ENCODE data around the gene DSE. TPM values are rescaled to one million over a fixed set of nuclear protein-coding genes. Genes with fewer than 3 reads are reported as not detected.

Gene DSE
- total RNA-seq, 1 experiment from 2014 or later = 43.3 TPM

GRCh38 chr6:116326181-116326671, 44.5 kb upstream of the DSE start:
- TF ChIP-seq EZH2 (IDR thresholded peaks at IDR 0.05; ENCODE audit: low read depth) (no peak), CTCF (conservative IDR thresholded peaks at IDR 0.05) (no peak)
- Histone ChIP-seq H3K27ac (no peak overlapping the region), H3K27me3 (ENCODE audit: insufficient read depth, low read depth) (no peaks in the 10 kb centered on the region), H3K4me1 (replicated peaks; ENCODE audit: insufficient read depth) (no peaks in the 10 kb centered on the region), H3K9me2 (ENCODE audit: insufficient read depth) (no peaks in the 10 kb centered on the region), H3K9me3 (ENCODE audit: insufficient read depth, low read depth) (no peaks in the 10 kb centered on the region), H4K20me1 (ENCODE audit: insufficient read depth) (no peaks in the 10 kb centered on the region), H3K79me2 (ENCODE audit: low read depth) (no peaks in the 10 kb centered on the region), H2AFZ (no peak overlapping the region), H3F3A (ENCODE audit: insufficient read depth, low read depth) (no peaks in the 10 kb centered on the region), H3K4me3 (no peak overlapping the region), H3K36me3 (ENCODE audit: low read depth) (no peaks in the 10 kb centered on the region), H3K4me2 (no peak overlapping the region)
- ChIA-PET POLR2A (ENCODE audit: unreplicated experiment) (no interaction called here), CTCF (no interaction called here)
- no peak for DNase-seq
- BruUV-seq (replicated peaks) = no TSS peak
- intact Hi-C loops (cut with micrococcal nuclease; ENCODE audit: unreplicated experiment) = no loop called here

DNA sequence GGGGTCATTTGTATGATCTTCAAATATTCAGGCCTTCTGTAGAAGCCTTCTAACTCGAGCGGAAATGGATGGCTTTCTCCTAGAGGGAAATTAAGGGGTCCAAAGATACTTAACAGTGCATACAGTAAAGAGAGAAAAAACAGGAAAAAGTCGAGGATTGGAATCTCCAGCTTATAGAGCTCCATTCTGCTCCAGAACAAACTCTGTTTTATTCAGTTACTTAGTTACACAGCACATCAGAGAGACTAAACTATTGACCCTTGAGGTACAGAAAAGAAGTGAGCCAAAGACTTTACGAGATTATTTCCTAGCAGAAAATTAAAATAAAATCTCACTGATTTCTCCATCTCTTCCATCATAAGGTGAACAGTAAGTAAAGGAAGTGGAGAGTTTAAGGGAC, 43.8 kb upstream of the DSE start:
- Histone ChIP-seq H3K4me2 (no peak overlapping the region), H3K27me3 (ENCODE audit: insufficient read depth, low read depth) (no peaks in the 10 kb centered on the region), H3K79me2 (ENCODE audit: low read depth) (no peaks in the 10 kb centered on the region), H3K9me3 (ENCODE audit: insufficient read depth, low read depth) (no peaks in the 10 kb centered on the region), H3K36me3 (ENCODE audit: low read depth) (no peaks in the 10 kb centered on the region), H3K4me1 (replicated peaks; ENCODE audit: insufficient read depth) (no peaks in the 10 kb centered on the region), H4K20me1 (ENCODE audit: insufficient read depth) (no peaks in the 10 kb centered on the region), H3K27ac (no peak overlapping the region), H2AFZ (no peak overlapping the region), H3F3A (ENCODE audit: insufficient read depth, low read depth) (no peaks in the 10 kb centered on the region), H3K9me2 (ENCODE audit: insufficient read depth) (no peaks in the 10 kb centered on the region), H3K4me3 (no peak overlapping the region)
- ChIA-PET CTCF (no interaction called here), POLR2A (ENCODE audit: unreplicated experiment) (no interaction called here)
- TF ChIP-seq EZH2 (IDR thresholded peaks at IDR 0.05; ENCODE audit: low read depth) (no peak), CTCF (conservative IDR thresholded peaks at IDR 0.05) (no peak)
- DNase-seq = no peak
- BruUV-seq (replicated peaks) = no TSS peak
- intact Hi-C loops (cut with micrococcal nuclease; ENCODE audit: unreplicated experiment) = no loop called here

- no peak overlapping the region for H2AFZ ChIP-seq
- H3K4me2 ChIP-seq = no peak overlapping the region
- CTCF ChIA-PET = no interaction called here
- intact Hi-C loops (cut with micrococcal nuclease; ENCODE audit: unreplicated experiment) = no loop called here
- no peaks in the 10 kb centered on the region for H4K20me1 ChIP-seq (ENCODE audit: insufficient read depth)
- H3K79me2 ChIP-seq (ENCODE audit: low read depth) = no peaks in the 10 kb centered on the region
- no peaks in the 10 kb centered on the region for H3K9me3 ChIP-seq (ENCODE audit: insufficient read depth, low read depth)
- no peaks in the 10 kb centered on the region for H3K4me1 ChIP-seq (replicated peaks; ENCODE audit: insufficient read depth)
- H3K36me3 ChIP-seq (ENCODE audit: low read depth) = no peaks in the 10 kb centered on the region
- POLR2A ChIA-PET (ENCODE audit: unreplicated experiment) = no interaction called here
- no peaks in the 10 kb centered on the region for H3F3A ChIP-seq (ENCODE audit: insufficient read depth, low read depth)
- H3K27me3 ChIP-seq (ENCODE audit: insufficient read depth, low read depth) = no peaks in the 10 kb centered on the region
- H3K27ac ChIP-seq = no peak overlapping the region
- no peak overlapping the region for H3K4me3 ChIP-seq
- BruUV-seq (replicated peaks) = no TSS peak
- no peak for DNase-seq
- no peak for TF ChIP-seq EZH2 (IDR thresholded peaks at IDR 0.05; ENCODE audit: low read depth)
- no peak for TF ChIP-seq CTCF (conservative IDR thresholded peaks at IDR 0.05)
- H3K9me2 ChIP-seq (ENCODE audit: insufficient read depth) = no peaks in the 10 kb centered on the region
Measured at GRCh38 chr6:116327803-116328527, 42.8 kb upstream of the DSE start.

Data from PC-9 (cell line).